ENCODE data around the gene MRPS2.
"Not testable (repeated sequence)": the region's sequence is repeated elsewhere in the genome, so short reads cannot be mapped to it uniquely, and the experiment has no call there.

MRPS2 gene

GRCh38 chr9:135516132-135516860 is 15.8 kb downstream of the MRPS2 start:
- DNase-seq: no peak

- no peak for DNase-seq
Observed at GRCh38 chr9:135517407-135517822, 16.9 kb downstream of the MRPS2 start.

GRCh38 chr9:135519179-135519971 is 18.9 kb downstream of the MRPS2 start:
- DNase-seq: no peak

- no peak for DNase-seq
Observed at GRCh38 chr9:135520916-135521607, 20.6 kb downstream of the MRPS2 start, which contains the start of gene LCN1. Gene LCN1 (plus strand): TSS chr9:135521440. CDS start chr9:135521498, 58 bp downstream.

GRCh38 chr9:135521608-135522095 is 21.2 kb downstream of the MRPS2 start:
- no peak for DNase-seq

GRCh38 chr9:135522137-135522877 is 21.8 kb downstream of the MRPS2 start:
- DNase-seq: no peak

GRCh38 chr9:135522931-135523330 is 22.4 kb downstream of the MRPS2 start:
- DNase-seq: no peak

GRCh38 chr9:135523521-135524129 is 23.1 kb downstream of the MRPS2 start:
- DNase-seq: no peak

GRCh38 chr9:135524130-135524861 is 23.8 kb downstream of the MRPS2 start:
- no peak for DNase-seq

- DNase-seq: no peak
Observed at GRCh38 chr9:135525241-135526088, 25.0 kb downstream of the MRPS2 start.

- DNase-seq: no peak
Observed at GRCh38 chr9:135526089-135526729, 25.7 kb downstream of the MRPS2 start.

- no peak for DNase-seq
Observed at GRCh38 chr9:135526730-135527571, 26.5 kb downstream of the MRPS2 start.

- not testable (repeated sequence) for DNase-seq
Observed at GRCh38 chr9:135528842-135529435, 28.5 kb downstream of the MRPS2 start.

- DNase-seq: no peak
Observed at GRCh38 chr9:135530146-135530545, 29.7 kb downstream of the MRPS2 start.

- DNase-seq: no peak
Observed at GRCh38 chr9:135531096-135531495, 30.6 kb downstream of the MRPS2 start.

- DNase-seq: no peak
Observed at GRCh38 chr9:135533113-135533512, 32.6 kb downstream of the MRPS2 start.

- DNase-seq: no peak
Observed at GRCh38 chr9:135533674-135534073, 33.2 kb downstream of the MRPS2 start.

- DNase-seq: not testable (repeated sequence)
Observed at GRCh38 chr9:135534192-135534711, 33.8 kb downstream of the MRPS2 start.
